Renal pelvis (tissue), 4 donors: ENCODE results near the gene CDKN2AIP. TPM values are rescaled to one million over a fixed set of nuclear protein-coding genes. Genes with fewer than 3 reads are reported as not detected.
"Not testable (repeated sequence)": the region's sequence is repeated elsewhere in the genome, so short reads cannot be mapped to it uniquely, and the experiment has no call there.

Source experiments
- DNase-seq: peaks from one replicate; pipeline ENCODE4 v3.0.0-alpha.2; 2013
- polyA plus RNA-seq, 3 donors: library from polyadenylated mRNA; unstranded; fragments of 120-200 nt; gene quantifications; one replicate each; pipeline ENCODE4 v1.2.1, GENCODE V29; 2013; ENCODE audit not compliant: insufficient read length in 3 of 3

The CDKN2AIP gene
- polyA plus RNA-seq, 3 donors, result 33.7 to 35.0 (median 34.0) TPM

DNA sequence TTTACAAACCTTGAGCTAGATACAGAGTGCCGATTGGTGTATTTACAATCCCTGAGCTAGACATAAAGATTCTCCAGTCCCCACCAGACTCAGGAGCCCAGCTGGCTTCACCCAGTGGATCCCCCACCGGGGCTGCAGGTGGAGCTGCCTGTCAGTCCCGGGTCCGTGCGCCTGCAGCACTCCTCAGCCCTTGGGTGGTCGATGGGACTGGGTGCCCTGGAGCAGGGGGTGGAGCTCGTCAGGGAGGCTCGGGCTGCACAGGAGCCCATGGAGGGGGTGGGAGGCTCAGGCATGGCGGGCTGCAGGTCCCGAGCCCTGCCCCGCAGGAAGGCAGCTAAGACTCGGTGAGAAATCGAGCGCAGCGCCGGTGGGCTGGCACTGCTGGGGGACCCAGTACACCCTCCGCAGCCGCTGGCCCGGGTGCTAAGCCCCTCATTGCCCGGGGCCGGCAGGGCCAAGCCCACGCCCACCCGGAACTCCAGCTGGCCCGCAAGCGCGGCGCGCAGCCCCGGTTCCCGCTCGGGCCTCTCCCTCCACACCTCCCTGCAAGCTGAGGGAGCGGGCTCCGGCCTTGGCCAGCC, 38.2 kb downstream of the CDKN2AIP start:
- DNase-seq, result not testable (repeated sequence)

DNA sequence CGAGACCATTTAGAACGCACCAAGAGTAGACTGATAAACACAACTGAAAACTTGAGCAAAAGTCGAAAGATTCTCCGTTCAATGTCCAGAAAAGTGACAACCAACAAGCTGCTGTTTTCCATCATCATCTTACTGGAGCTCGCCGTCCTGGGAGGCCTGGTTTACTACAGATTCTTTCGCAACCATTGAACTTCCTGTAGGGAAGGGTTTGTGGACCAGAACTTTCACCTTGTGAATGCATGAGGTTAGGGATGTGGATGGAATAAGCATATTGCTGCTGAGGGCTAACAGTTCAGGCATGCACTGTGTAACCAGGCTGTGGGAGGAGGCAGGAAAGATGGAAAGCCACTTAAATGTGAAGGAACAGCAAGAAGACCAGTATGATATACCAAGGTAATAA, 39.6 kb downstream of the CDKN2AIP start:
- no peak for DNase-seq

DNA sequence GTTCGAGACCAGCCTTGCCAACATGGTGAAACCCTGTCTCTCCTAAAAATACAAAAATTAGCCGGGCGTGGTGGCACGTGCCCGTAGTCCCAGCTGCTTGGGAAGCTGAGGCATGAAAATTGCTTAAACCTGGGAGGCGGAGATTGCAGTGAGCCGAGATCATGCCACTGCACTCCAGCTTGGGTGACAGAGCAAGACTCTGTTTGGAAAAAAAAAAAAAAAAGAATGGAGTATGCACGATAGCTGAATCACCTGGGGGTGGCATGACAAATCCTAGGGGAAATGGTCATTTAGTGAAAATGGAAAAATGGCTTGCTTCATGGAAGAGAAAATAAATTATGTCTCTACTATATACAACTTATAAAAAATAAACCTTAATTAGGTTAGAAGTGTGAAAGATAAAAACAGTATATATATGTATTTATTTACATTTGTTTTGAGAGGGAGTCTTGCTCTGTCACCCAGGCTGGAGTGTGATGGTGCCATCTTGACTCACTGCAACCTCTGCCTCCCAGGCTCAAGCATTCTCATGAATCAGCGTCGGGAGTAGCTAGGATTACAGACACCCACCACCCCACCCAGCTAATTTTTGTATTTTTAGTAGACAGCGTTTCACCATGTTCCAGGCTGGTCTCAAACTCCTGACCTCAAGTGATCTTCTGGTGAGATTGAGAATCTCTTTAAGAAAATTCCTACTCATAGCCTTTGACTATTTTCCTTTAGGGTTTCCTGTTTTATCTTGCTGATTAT, 41.1 kb downstream of the CDKN2AIP start:
- no peak for DNase-seq

DNA sequence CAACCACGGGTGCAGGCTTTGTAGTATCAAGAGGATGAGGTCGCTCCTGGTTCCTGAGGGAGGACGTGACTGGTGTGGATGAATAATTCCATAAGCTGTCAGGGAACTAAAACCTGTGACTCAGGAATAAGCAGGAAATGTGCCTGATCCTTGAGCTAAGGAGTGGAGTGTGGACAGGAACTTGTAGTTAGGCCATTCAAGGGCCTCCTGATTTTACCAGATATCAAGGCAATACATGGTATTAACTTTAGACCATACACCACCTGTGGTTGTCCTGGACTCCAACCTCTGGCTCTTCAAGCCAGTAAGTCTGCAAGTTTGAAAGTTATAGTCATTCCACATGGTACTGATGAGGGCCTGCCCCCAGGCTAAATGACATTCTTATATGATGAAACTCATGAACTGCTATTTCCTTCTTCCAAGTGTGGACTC, 48.4 kb downstream of the CDKN2AIP start:
- DNase-seq, result no peak

DNA sequence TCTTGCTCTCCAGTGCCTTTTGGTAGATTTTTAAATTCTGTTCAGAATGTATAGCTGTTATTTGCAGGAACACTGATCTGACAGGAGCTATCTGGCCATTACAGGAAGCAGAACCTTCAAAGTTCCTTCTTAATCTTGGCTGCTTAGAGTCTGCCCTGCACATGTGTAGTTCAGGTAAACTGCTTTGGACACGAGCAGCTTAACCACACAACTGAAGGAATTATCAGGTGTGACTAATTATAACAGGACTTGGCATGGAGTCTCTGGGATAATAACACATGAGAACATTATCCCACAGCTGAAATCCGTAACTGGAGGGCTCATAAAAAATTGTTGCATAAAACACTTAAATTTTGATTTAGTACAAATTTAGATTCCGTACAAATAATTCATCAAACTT, 48.8 kb downstream of the CDKN2AIP start:
- no peak for DNase-seq

DNA sequence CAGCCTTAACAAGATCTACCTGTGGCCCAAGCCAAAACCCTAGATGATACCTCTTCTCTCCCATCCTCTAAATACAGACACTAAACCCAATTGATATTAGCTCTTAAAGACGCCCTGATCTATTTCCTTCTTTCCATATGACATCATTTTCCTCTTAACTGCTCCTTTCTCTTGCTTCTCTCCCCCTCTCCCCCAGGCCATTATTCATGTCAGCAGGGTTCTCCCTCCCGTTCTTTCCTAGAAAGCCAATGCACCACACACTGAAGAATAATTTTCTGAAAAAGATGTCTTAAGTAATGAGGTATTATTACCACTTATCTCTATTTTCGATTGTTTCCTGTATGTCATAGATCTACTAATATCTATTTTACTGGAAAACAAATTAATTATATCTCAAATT, 50.7 kb downstream of the CDKN2AIP start:
- DNase-seq, result no peak

Other genes with a start within 250 kb of the CDKN2AIP start
- 1 to 10 TPM in 1 of 3 donors, under 1 TPM in 2; 0.41 to 1.0 (median 0.54) TPM for gene CLDN22, start 124.4 kb upstream of the CDKN2AIP start, polyA plus RNA-seq
- gene CLDN24, start 122.2 kb upstream of the CDKN2AIP start, polyA plus RNA-seq, result under 1 TPM in 1 of 3 donors, not detected in 2; 0.64 TPM
- gene ING2, start 60.4 kb downstream of the CDKN2AIP start, polyA plus RNA-seq, result 10 to 100 TPM; 20.0 to 25.8 (median 25.4) TPM
- gene RWDD4, start 214.5 kb downstream of the CDKN2AIP start, polyA plus RNA-seq, result 10 to 100 TPM; 32.5 to 36.9 (median 33.3) TPM
- gene TRAPPC11, start 214.7 kb downstream of the CDKN2AIP start, polyA plus RNA-seq, result 10 to 100 TPM; 32.3 to 49.8 (median 44.3) TPM